Neutrophil (primary cell): ENCODE data around the gene CSNK1G1.

Source experiments
- H3K27ac ChIP-seq: fragments of 200-600 bp; sonication (generic); 2 replicates; pipeline ENCODE4 v1.5.1; 2016; ENCODE audit warnings: mild to moderate bottlenecking, moderate library complexity
- H3K27me3 ChIP-seq: fragments of 200-600 bp; sonication (generic); 2 replicates; pipeline ENCODE4 v1.6.0; 2016; ENCODE audit warnings: mild to moderate bottlenecking
- H3K36me3 ChIP-seq: fragments of 200-600 bp; sonication (generic); 2 replicates; pipeline ENCODE4 v1.5.1; 2017
- H3K4me1 ChIP-seq, 2 experiments: fragments of 200-600 bp in 1 of 2; sonication (generic) in 1 of 2; 1 replicate in 1 of 2; 2 replicates in 1 of 2; pipeline versions ENCODE4 v1.5.1 to v1.6.1; 2013 to 2016; ENCODE audit warnings: low read depth in 1 of 2, low read length in 1 of 2, mild to moderate bottlenecking in 1 of 2, moderate library complexity in 1 of 2; ENCODE audit not compliant: control insufficient read depth in 1 of 2, insufficient read depth in 1 of 2
- H3K4me3 ChIP-seq, 2 experiments: fragments of 200-600 bp in 1 of 2; sonication (generic) in 1 of 2; 1 replicate in 1 of 2; 2 replicates in 1 of 2; pipeline ENCODE4 v1.5.1; 2013 to 2016; ENCODE audit warnings: low read depth in 1 of 2, low read length in 1 of 2, mild to moderate bottlenecking in 1 of 2, moderate library complexity in 1 of 2
- H3K9me3 ChIP-seq: fragments of 200-600 bp; sonication (generic); 2 replicates; pipeline ENCODE4 v1.5.1; 2016
- TF ChIP-seq, protein P1 (sequence below): fragments of 200-600 bp; sonication (generic); IDR thresholded peaks from 2 replicates; pipeline ENCODE4 v1.5.1; 2016; ENCODE audit warnings: antibody characterized with exemption

The CSNK1G1 gene

GRCh38 chr15:64146520-64146884 is 209.5 kb downstream of the CSNK1G1 start:
- TF ChIP-seq, protein P1, sequence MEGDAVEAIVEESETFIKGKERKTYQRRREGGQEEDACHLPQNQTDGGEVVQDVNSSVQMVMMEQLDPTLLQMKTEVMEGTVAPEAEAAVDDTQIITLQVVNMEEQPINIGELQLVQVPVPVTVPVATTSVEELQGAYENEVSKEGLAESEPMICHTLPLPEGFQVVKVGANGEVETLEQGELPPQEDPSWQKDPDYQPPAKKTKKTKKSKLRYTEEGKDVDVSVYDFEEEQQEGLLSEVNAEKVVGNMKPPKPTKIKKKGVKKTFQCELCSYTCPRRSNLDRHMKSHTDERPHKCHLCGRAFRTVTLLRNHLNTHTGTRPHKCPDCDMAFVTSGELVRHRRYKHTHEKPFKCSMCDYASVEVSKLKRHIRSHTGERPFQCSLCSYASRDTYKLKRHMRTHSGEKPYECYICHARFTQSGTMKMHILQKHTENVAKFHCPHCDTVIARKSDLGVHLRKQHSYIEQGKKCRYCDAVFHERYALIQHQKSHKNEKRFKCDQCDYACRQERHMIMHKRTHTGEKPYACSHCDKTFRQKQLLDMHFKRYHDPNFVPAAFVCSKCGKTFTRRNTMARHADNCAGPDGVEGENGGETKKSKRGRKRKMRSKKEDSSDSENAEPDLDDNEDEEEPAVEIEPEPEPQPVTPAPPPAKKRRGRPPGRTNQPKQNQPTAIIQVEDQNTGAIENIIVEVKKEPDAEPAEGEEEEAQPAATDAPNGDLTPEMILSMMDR = no peak
- H3K9me3 ChIP-seq = no peaks in the 10 kb centered on the region
- peaks cover 57% of the 10 kb centered on the region for H3K36me3 ChIP-seq
- no peak overlapping the region for H3K27ac ChIP-seq
- H3K4me3 ChIP-seq = no peak overlapping the region
- peaks cover 6 to 11% of the 10 kb centered on the region in 2 experiments for H3K4me1 ChIP-seq
- peaks cover 33% of the 10 kb centered on the region for H3K27me3 ChIP-seq

DNA sequence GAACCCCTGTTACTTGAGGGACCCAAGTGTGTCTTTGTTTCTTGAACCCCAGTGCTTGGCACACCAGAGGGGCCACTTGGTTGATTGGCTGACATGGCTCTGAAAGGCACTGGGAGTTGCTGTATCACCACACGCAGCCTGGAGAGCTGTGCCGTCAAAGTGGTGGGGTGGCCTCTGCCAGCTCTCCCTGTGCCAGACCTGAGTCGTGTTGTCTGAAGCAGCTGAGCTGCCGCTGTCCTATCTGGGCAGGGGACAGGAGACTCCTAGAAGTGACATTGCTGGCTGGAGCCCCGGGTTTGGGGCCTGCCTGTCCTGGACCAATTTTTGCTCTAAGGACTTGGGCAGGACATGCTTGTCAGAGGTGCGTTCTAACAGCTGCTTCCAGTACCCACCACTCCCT is 209.9 kb downstream of the CSNK1G1 start:
- Histone ChIP-seq H3K4me1 (peaks cover 1 to 8% of the 10 kb centered on the region in 2 experiments), H3K27ac (no peak overlapping the region), H3K36me3 (peaks cover 61% of the 10 kb centered on the region), H3K9me3 (no peaks in the 10 kb centered on the region), H3K4me3 (no peak overlapping the region), H3K27me3 (peaks cover 28% of the 10 kb centered on the region)
- TF ChIP-seq, protein P1 = no peak

- Histone ChIP-seq H3K4me3 (no peak overlapping the region), H3K4me1 (peaks cover 0 to 1% of the 10 kb centered on the region in 2 experiments), H3K36me3 (peaks cover 71% of the 10 kb centered on the region), H3K27ac (no peak overlapping the region), H3K27me3 (peaks cover 15% of the 10 kb centered on the region), H3K9me3 (no peaks in the 10 kb centered on the region)
- TF ChIP-seq, protein P1 = no peak
Observed at GRCh38 chr15:64144565-64145281, 211.2 kb downstream of the CSNK1G1 start.

GRCh38 chr15:64144192-64144564 is 211.8 kb downstream of the CSNK1G1 start:
- peaks cover 71% of the 10 kb centered on the region for H3K36me3 ChIP-seq
- no peaks in the 10 kb centered on the region for H3K4me1 ChIP-seq
- peaks cover 11% of the 10 kb centered on the region for H3K27me3 ChIP-seq
- H3K9me3 ChIP-seq = no peaks in the 10 kb centered on the region
- no peak overlapping the region for H3K4me3 ChIP-seq
- TF ChIP-seq, protein P1 = no peak
- H3K27ac ChIP-seq = no peak overlapping the region

- TF ChIP-seq, protein P1 = no peak
- Histone ChIP-seq H3K36me3 (peaks cover 78% of the 10 kb centered on the region), H3K27ac (no peak overlapping the region)
Observed at GRCh38 chr15:64143276-64143675, 212.7 kb downstream of the CSNK1G1 start.

More at GRCh38 chr15:64143276-64143675, 212.7 kb downstream of the CSNK1G1 start:
- peaks cover 2% of the 10 kb centered on the region for H3K27me3 ChIP-seq
- no peaks in the 10 kb centered on the region for H3K9me3 ChIP-seq
- no peaks in the 10 kb centered on the region for H3K4me1 ChIP-seq
- H3K4me3 ChIP-seq = no peak overlapping the region
